ENCODE results near the gene DSG1.
"Not testable (repeated sequence)": the region's sequence is repeated elsewhere in the genome, so short reads cannot be mapped to it uniquely, and the experiment has no call there.

DSG1 gene

GRCh38 chr18:31353336-31353735, 35.4 kb downstream of the DSG1 start:
- not testable (repeated sequence) for DNase-seq

GRCh38 chr18:31354990-31355389, 37.0 kb downstream of the DSG1 start:
- DNase-seq = no peak

GRCh38 chr18:31356025-31356424, 38.1 kb downstream of the DSG1 start:
- no peak for DNase-seq

- no peak for DNase-seq
Measured at GRCh38 chr18:31364190-31364589, 46.2 kb downstream of the DSG1 start.

- DNase-seq = no peak
Measured at GRCh38 chr18:31369478-31369877, 51.5 kb downstream of the DSG1 start.

GRCh38 chr18:31371989-31372388, 54.0 kb downstream of the DSG1 start:
- DNase-seq = no peak

GRCh38 chr18:31373641-31374040, 55.7 kb downstream of the DSG1 start:
- no peak for DNase-seq

GRCh38 chr18:31376477-31376876, 58.5 kb downstream of the DSG1 start, which contains the start of gene DSG4:
Gene DSG4 (plus strand): TSS chr18:31376777. CDS start chr18:31376912, 135 bp downstream.
- no peak for DNase-seq

- no peak for DNase-seq
Measured at GRCh38 chr18:31380912-31381311, 63.0 kb downstream of the DSG1 start.

- no peak for DNase-seq
Measured at GRCh38 chr18:31382107-31382506, 64.1 kb downstream of the DSG1 start.

- DNase-seq = no peak
Measured at GRCh38 chr18:31386741-31387140, 68.8 kb downstream of the DSG1 start.

- no peak for DNase-seq
Measured at GRCh38 chr18:31393286-31393685, 75.3 kb downstream of the DSG1 start.

- no peak for DNase-seq
Measured at GRCh38 chr18:31396796-31397612, 79.0 kb downstream of the DSG1 start.

GRCh38 chr18:31398191-31398590, 80.2 kb downstream of the DSG1 start:
- no peak for DNase-seq

- DNase-seq = no peak
Measured at GRCh38 chr18:31399306-31400032, 81.5 kb downstream of the DSG1 start.

- no peak for DNase-seq
Measured at GRCh38 chr18:31401156-31402025, 83.4 kb downstream of the DSG1 start.

- no peak for DNase-seq
Measured at GRCh38 chr18:31402026-31402373, 84.0 kb downstream of the DSG1 start.

GRCh38 chr18:31403409-31403808, 85.4 kb downstream of the DSG1 start:
- DNase-seq = no peak
